ENCODE results near the gene HOTAIR. TPM values are rescaled to one million over a fixed set of nuclear protein-coding genes. Genes with fewer than 3 reads are reported as not detected.

HOTAIR gene
- total RNA-seq, 3 donors from 2014 or later, result not detected

- DNase-seq, result no peak
- TF ChIP-seq CTCF (IDR thresholded peaks at IDR 0.05), result no peak
- no peaks in the 10 kb centered on the region for H3K9me3 ChIP-seq
- peaks cover 6% of the 10 kb centered on the region for H3K4me1 ChIP-seq (ENCODE audit: low read depth)
- peak; percentile 35 for ATAC-seq
- no peak overlapping the region for H3K4me3 ChIP-seq
- intact Hi-C loops (cut with DNase I, micrococcal nuclease), result no loop called here
- no peaks in the 10 kb centered on the region for H3K36me3 ChIP-seq (ENCODE audit: low read depth)
Measured at GRCh38 chr12:54017027-54017788, 42.5 kb upstream of the HOTAIR start.

GRCh38 chr12:54016478-54016964, 41.8 kb upstream of the HOTAIR start:
- ATAC-seq, result peak; percentile 73
- H3K9me3 ChIP-seq, result no peaks in the 10 kb centered on the region
- no peak for TF ChIP-seq CTCF (IDR thresholded peaks at IDR 0.05)
- intact Hi-C loops (cut with DNase I, micrococcal nuclease), result no loop called here
- H3K36me3 ChIP-seq (ENCODE audit: low read depth), result no peaks in the 10 kb centered on the region
- peaks cover 8% of the 10 kb centered on the region for H3K4me1 ChIP-seq (ENCODE audit: low read depth)
- no peak overlapping the region for H3K4me3 ChIP-seq
- DNase-seq, result peak in 1 of 3 donors; percentile 48

- H3K36me3 ChIP-seq (ENCODE audit: low read depth), result no peaks in the 10 kb centered on the region
- ATAC-seq (no peak), DNase-seq (no peak)
- H3K4me3 ChIP-seq, result no peak overlapping the region
- no peaks in the 10 kb centered on the region for H3K9me3 ChIP-seq
- intact Hi-C loops (cut with DNase I, micrococcal nuclease), result no loop called here
- H3K4me1 ChIP-seq (ENCODE audit: low read depth), result peaks cover 11% of the 10 kb centered on the region
- TF ChIP-seq CTCF (IDR thresholded peaks at IDR 0.05), result no peak
Measured at GRCh38 chr12:54016051-54016450, 41.3 kb upstream of the HOTAIR start.

- DNase-seq, result no peak
- H3K36me3 ChIP-seq (ENCODE audit: low read depth), result no peaks in the 10 kb centered on the region
- intact Hi-C loops (cut with DNase I, micrococcal nuclease), result no loop called here
Measured at GRCh38 chr12:54015018-54015931, 40.5 kb upstream of the HOTAIR start.

More at GRCh38 chr12:54015018-54015931, 40.5 kb upstream of the HOTAIR start:
- Histone ChIP-seq H3K4me3 (no peak overlapping the region), H3K9me3 (no peaks in the 10 kb centered on the region), H3K4me1 (ENCODE audit: low read depth) (peaks cover 11% of the 10 kb centered on the region)
- ATAC-seq, result no peak
- no peak for TF ChIP-seq CTCF (IDR thresholded peaks at IDR 0.05)
